HG02763 (cell line): ENCODE results near the gene BNC2.

ENCODE experiments used
- ATAC-seq: cut with Tn5 transposase; IDR thresholded peaks from one replicate; pipeline ENCODE4 v1.9.1; 2021; ENCODE audit warnings: mild to moderate bottlenecking, moderate library complexity; ENCODE audit not compliant: unreplicated experiment

The BNC2 gene

DNA sequence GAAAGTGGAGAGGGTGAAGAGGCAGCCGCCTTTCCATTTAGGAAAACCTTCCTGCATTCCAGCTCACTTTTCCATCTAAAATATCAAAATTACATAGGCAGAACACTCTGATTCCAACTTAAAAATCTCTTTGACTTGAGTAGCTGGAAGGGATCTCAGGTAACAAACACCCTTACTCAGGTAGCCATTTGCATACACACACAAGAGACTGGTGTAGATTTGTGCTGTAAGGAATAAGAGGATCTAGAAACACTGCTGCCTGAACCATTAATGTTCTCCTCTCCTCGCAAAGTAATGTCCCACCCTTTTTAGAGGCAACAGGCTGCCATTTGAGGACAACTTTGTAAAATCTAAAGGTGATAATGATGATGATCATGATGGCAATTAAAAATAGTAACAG lies 53.5 kb downstream of the BNC2 start:
- ATAC-seq: no peak

DNA sequence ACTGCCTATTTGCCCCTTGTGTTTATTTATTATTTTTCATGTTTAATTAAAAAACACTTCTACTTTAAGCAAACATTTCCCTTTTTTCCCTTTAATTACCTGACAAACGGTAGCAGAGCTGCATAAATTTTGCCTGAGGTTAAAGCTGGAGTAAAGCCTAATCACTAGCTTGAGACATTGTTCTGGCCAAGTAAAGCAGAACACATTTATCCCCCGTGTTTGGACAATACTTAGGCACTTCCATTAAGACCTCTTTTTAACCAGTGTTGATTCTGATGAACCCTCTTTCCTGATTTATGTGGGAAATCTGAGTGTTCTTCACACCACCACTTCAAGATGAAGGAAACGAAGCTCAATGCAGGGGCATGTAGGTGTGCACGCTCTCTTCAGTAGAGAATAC lies 54.5 kb downstream of the BNC2 start:
- no peak for ATAC-seq

DNA sequence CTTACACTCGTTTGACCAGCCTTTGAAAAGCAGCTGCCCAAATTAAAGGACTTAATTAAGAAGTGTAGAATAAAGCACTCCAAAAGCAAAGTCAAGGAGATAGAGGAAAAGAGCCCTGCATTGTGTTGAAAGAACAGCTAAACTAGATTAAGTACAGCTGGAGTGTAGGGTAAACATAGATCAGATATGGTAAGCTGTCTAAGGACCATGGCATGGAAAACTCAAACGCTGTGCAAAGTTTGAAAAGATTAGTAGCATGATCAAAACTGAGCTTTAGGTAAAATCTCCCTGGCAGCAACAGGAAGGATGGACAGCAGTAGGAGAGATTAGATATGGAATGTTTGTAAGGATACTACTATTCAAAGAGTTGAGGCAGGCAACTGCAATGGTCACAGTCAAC lies 55.4 kb downstream of the BNC2 start:
- ATAC-seq: no peak

DNA sequence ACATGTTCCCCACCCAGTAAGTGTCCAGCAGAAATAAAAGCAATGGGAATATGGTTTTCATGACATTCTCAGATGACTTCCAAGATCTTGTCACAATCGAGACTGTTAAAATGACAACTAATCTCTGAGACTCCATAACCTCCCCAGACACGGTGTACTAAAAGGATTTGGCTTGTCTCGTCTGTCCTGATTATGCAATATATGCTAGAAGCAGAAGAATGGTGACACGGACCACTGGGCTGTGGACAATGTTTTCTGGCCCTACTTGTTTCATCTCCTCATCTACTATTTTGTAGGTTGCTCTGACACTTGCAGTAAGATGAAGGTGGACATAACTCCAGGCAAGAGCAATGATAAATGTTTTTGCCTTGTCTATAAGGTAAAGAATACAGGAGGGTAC lies 56.6 kb downstream of the BNC2 start:
- no peak for ATAC-seq

DNA sequence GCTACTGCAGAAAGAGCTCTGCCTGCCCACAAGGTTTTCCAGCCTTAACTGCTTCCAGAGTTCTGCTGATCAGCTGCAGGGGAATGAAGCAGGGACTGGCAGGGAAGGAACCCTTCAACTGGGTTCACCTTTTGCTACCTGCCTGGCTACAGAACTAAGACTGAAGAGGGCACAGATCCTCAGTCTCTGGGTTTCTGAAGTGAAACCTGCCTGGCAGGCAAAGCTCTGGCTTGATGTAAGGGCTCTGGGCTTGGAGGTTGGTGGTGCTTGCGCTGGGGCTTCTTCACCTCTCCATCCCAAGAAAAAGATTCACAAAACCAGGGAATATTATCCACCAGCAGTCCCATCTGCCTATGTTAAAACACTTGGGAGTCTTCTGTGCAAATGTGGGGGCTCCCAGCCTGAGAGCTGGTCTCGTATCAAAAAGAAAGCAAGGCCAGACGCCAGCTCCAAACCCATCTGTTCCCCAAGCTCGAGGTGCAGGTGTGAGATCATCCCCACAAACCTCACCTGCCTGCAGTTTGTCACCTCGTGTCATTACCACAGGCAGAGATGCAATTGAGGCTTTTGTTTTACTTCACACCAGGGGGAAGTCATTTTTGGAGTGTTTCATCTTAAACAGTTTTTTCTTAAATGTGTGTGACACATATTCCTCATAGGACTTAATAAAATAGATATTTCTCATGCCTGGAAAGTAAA lies 58.3 kb downstream of the BNC2 start:
- ATAC-seq: no peak

DNA sequence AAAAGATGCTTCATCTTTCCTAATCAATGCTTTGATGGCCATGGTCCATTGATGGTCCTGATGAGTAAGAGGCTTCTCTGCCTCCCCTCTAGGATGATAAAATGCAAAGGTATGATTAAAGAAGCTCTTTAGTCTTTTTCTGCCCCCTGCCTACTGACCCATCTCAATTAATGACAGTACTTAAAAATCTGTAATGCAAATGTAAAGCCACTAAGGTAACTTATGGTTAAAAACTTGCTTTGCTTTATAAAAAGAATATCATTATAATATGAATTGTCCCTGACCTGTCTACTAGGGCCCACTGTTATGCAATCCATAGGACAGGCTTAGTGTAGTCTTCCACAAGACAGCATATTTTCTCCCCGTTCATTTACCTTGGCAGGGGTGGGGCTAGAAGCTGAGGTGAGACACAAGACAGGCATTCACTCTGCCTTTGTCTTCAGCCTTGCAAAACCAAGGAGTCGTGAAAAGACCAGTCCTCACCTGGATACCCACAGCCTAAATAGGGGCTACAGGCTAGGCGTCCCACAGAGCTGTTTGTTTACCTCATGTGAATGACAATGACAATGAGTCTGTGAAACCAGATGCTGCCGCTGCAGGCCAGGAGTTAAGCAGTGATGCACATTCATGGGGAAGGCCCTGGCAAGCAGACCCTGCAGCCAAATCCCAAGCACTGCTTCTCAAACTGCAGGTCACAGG lies 60.4 kb downstream of the BNC2 start:
- ATAC-seq: no peak

DNA sequence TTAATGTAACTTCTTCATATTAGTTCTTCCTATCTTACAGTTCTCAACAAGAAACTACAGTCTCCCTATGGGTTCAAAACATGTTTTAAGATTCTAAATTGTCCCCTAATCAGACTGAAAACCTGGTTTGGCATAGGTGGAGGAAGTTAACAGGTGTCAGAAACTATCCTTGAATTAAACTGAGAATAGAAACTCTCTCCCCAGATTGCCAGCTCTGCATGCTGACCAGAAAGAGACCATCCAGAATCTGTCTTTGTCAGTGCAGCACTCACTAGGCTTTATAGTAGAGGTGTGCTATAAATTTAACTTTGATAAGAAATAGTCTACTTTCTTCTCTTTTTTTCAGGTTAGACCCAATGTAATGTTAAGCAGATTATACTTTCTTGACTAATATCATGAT lies 63.8 kb downstream of the BNC2 start:
- no peak for ATAC-seq

DNA sequence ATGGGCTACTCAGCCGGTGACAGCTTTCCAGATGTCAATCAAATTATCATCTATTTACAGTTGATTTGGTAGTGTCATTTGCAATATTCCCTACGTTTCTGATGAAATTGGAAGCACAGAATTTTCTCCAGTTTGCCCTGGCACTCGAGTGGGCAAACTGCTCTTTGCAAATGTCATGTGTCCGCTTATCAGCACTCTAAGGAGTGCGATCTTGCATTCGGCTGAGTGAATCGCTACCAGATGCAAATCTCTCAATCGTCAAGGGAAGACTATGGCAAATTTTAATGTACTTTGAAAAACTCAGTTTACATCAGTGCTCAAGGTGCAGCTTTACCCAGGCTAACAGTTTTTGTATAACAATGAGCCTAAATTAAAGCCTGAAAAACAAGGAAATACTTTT lies 66.8 kb downstream of the BNC2 start:
- ATAC-seq: no peak

DNA sequence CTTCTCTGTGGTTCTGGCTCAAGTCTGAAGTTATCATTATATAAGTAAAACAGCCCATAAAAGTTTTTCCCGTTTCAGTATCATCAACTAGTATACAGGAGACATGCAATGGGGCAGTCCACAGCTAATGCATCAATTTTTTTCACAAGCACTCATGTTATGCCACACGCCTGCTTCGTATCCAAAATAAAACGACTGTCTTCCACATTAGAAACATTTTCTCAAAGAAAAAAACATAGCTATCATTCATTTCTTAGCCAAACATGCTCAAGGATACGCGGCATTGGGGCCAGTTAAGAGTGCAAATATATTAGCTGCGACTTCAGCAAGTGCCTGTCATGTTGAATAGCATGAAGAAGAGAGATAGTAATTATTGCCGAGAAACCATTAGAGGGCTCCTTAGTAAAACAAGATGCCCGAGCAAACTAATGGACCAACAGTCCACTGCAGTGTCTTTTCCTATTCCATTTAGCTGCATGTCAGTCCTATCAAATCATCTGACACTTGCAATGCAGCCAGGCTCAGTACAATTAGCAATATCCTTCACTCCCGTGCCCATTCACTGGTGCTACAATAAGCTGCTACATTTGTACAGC lies 68.5 kb downstream of the BNC2 start:
- ATAC-seq: no peak

DNA sequence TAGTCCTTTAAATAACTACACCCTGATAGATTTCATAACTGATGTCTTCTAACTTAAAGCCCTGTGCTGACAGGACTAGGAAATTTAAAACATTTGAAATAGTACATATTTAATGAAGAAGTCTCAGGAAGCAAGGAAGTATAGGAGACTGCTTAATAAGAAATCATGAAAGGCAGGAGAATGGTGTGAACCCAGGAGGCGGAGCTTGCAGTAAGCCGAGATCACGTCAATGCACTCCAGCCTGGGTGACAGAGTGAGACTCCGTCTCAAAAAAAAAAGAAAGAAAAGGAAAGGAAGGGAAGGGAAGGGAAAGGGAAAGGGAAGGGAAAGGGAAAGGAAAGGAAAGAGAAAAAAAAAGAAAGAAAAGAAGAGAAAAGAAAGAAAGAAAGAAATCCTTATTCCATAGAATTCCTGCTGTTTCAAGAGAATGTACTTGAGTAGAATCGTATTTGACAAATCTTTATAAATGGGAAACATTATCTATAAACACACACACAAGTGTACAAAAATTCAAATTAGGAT lies 74.1 kb downstream of the BNC2 start:
- no peak for ATAC-seq

DNA sequence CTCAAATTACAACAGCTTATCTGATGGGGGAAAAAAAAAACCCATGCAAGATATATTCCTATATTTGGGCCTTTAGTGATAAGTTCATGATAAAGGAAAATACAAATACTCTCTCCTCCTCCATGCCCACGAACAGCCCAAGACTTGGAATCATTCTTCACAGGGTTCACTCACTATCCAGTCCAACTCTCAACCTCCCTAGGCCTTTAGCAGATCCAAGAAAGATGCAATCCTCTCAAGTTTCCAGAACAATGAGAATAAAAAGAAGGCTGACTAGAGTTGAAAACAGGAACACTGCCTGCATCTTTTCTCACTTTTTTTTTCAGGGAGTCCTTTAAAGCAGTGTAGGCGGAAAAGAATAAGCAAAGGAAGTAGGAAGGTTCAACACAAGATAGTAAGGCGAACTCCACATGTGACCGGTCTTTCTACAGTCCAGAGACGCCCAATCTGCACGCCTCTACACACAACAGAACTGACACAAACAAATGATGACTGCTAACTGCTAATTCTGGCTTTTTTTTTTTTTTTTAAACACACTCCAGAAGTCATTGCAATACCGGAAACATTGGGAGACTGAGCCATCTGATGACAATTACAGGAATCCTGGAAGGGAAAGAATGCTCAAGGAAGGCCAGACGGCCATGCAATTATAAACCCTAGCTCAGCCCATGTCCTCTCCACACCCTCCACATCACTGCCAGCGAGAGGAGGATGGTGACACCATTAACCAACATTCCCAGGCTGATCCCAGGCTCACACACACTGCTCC lies 75.4 kb downstream of the BNC2 start:
- ATAC-seq: no peak

DNA sequence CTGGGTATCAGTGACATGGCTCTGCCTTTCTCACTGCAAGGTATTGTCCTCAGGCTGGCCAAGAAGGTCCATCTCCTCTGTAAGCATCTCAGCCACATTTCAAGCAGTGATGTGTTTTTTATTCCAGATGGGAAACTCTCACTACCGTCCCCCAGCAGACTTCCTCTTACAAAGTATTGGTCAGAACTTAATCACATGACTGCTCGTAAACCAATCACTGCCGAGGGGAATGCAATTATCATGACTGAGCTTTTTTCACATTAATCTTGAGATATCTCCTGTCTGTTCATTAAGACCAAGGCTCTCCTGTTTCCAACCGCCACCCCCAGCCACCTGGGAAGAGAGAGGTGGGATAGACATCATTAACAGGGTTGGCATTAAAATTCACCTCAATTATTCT lies 76.4 kb downstream of the BNC2 start:
- no peak for ATAC-seq

DNA sequence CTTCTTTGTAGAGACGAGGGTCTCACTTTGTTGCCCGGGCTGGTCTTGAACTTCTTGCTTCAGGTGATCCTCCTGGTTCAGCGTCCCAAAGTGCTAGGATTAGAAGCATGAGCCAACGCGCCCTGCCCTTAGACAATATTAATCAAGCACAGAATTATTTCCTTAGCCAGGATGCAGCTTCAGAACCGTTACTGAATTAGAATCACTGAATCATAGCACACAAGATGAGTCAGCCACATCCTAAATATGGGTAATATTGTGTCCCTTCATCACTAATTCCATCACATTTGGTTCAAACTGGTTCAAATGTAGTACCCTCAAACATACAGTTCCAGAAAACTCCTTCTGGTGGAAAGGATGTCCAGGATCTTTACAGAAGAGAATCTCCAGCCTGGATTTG lies 82.7 kb downstream of the BNC2 start:
- no peak for ATAC-seq

DNA sequence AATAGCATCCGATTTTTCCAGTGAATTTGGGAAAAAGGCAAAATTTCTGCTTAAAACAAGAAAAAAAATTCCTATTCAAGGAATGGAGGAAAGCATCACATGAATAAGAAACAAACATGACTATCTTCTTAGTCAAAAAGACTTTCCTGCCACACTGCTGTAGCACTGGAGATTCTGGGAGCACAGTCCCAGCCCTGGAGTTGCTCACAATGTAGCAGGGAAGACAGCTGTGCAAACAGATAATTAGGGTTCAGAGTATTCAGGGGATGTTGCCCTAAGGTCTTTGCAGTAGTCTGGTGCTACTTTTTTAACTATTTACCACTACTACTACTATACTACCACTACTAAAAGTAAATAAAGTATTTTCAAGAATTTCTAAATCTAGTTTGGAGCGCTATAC lies 86.5 kb downstream of the BNC2 start:
- no peak for ATAC-seq

DNA sequence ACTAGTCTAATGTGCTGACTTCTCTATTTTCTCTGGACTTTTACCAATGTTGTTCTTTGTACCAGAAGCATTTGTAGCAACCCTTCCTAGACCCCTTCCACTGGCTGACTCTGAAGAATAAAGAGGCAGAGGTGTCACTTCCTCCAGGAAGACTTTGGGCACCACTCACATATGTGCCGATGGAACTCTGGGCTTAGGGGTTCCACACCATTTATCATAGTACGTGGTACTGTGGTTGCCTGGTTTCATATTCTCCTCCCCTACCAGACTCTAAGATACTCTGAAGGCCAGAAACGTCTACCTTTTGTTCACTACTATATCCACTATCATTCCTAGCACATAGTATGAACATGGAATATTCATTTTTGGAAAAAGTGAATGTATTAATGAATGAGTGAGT lies 88.0 kb downstream of the BNC2 start:
- no peak for ATAC-seq

DNA sequence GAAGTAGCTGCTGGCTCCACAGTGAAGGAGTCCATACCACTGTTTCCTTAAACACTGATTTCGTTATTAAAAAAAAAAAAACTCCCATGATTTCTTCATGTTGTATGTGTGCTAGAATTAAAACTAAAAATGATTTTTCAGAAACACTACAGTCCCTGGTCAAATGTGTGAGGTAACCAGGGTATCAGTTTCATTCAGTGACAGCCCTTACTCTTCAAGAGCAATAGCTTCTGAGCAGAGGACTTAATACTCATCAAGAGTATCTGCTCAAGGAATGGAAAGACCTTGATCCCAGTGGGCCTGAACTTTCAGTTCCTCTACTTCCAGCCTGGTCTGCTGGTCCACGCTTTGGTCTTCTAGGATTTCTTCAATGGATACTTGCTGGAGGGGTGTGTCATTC lies 95.1 kb downstream of the BNC2 start:
- no peak for ATAC-seq

DNA sequence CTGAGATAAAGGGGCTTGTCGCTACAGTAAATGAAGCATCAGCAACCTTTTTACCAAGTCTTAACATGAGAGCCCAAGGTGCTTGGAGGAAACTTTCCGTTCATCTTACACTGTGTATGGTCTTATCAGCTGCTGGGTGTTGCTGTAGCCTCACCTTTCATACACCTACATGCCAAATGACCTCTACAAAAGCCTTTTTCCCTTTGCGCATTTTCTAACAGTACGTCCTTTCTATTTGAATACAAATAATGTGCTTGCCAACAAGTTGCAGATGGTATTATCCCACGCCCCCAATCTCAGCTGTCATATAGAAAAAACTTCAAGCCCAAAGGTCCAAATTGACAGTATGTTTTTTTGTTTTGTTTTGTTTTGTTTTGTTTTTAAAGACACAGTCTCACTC lies 96.9 kb downstream of the BNC2 start:
- ATAC-seq: no peak

DNA sequence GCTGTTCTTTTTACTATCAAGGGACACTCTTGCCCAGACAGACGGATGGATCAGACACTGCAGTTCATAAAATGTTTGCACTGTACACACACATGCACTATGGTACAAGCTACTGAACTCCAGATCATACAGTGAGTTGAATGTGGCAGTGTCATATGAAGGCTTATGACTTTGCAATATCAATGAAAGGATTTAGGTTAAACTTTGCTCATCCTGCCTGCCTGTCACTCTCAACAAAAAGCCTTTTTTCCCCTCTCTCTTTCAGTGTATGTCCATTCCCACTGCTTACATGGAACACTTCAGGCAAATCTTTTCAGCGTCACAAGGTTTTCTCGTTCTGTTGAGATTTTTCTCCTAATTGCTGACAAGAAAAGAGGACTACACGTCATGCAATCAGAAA lies 97.4 kb downstream of the BNC2 start:
- no peak for ATAC-seq

DNA sequence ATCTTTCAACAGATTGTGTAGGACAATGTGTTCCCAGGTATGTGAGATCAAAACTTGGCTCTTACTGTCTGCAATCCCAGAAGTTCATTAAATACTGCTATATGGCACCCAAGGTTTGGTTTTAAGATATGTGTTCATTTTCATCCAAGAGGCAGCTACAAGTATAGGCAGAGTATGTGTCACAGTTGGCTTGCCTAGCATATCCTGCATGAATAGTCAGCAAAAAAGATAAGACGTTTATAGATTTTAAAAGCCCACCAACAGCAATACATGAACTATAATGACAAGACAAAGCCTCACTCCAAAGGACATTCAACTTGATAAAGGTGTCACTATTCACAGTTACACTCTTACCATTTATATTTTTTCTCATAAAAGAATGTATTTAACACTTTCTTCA lies 99.1 kb downstream of the BNC2 start:
- no peak for ATAC-seq

DNA sequence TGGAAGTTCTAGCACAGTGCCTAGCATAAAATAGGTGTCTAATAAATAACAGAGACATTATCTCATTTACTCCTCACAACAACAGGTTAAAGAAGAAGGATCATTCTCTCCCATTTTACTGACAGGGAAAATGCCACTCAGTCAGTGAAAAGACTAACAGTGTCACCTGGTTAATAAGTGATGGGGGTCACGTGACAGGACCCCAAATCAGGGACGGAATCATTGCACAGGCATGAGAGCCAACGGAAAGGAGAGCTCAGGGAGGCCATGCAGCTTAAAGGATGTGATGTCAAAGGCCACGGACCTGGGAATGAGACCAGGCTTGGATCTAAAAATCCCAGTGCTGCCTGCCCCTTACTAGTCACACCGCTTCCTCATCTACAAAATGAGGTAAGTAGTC lies 101.2 kb downstream of the BNC2 start:
- ATAC-seq: no peak

DNA sequence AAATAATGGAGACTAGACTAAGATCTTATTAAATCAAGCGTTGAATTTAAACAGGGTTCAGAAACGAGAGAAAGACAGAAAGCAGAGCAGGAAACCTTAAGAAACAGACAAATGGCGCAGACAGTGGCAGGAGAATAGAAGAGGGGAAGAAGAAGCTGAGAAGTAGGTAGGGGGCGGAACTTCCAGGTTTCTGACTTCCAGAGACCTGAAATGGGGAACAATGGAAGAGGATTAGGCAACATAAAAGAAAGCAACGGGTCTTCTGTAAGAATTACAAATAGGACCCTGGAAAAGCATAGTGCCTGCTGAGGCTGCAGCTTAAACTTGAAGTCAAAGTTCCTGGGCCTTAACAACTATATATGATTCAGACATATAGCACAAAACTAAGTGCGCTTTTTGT lies 101.7 kb downstream of the BNC2 start:
- ATAC-seq: no peak

DNA sequence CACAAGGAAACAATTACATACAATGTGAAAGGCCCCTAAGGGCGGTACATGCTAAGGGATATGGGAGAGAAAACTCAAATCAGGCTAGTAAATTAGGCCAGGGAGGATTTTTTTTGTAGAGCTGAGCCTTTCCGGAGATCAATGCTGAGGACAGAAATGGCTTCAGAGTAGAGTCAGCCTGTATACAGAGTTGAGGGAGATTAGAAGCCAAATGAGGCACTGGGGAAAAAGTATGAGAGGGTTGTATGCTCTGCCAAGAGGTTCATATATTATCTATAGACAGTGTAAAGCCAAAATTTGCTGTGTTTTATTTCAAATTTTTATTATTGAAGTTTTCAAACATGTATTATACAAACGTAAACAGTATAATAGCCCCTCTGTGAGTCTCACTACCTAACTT lies 103.1 kb downstream of the BNC2 start:
- no peak for ATAC-seq
